ENCODE results near the gene SLC19A1. TPM values are rescaled to one million over a fixed set of nuclear protein-coding genes. Genes with fewer than 3 reads are reported as not detected.
"Not testable (repeated sequence)": the region's sequence is repeated elsewhere in the genome, so short reads cannot be mapped to it uniquely, and the experiment has no call there.

The SLC19A1 gene
- total and polyA plus RNA-seq, 2 donors from 2014 or later: 5.1 to 7.2 TPM

DNA sequence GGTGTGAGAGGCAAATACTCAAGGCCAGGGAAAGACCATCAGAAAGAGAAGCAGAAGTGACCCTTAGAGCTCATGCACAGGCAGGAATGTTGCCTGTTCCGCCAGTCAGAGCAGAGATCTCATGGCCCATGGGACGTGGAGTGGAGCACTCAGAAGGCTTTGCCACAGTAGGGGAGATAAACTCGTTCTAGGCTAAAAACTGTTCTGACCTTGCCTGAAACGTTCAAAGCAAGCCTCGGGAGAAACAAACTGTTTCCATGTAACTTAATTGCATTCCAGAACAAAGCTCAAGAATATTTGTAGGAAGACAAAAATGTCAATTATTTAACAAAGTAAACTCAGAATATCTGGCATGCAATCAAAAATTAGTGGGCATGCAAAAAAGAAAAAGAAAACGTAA lies 20.7 kb upstream of the SLC19A1 start:
- H3K9me3 ChIP-seq (ENCODE audit: control insufficient read depth in 2 of 3, insufficient read depth in 1 of 3, low read length in 3 of 3): no peaks in the 10 kb centered on the region
- DNase-seq (peak in 1 of 5 donors; percentile 8), FAIRE-seq (no peak)
- H3K4me3 ChIP-seq (ENCODE audit: low read length in 3 of 3): no peak overlapping the region
- no peaks in the 10 kb centered on the region for H3K36me3 ChIP-seq (ENCODE audit: control insufficient read depth in 2 of 3, insufficient read depth in 3 of 3, low read length in 3 of 3)
- no peak overlapping the region for H3K27ac ChIP-seq (ENCODE audit: low read depth in 2 of 2, low read length in 2 of 2)
- TF ChIP-seq, protein P1, sequence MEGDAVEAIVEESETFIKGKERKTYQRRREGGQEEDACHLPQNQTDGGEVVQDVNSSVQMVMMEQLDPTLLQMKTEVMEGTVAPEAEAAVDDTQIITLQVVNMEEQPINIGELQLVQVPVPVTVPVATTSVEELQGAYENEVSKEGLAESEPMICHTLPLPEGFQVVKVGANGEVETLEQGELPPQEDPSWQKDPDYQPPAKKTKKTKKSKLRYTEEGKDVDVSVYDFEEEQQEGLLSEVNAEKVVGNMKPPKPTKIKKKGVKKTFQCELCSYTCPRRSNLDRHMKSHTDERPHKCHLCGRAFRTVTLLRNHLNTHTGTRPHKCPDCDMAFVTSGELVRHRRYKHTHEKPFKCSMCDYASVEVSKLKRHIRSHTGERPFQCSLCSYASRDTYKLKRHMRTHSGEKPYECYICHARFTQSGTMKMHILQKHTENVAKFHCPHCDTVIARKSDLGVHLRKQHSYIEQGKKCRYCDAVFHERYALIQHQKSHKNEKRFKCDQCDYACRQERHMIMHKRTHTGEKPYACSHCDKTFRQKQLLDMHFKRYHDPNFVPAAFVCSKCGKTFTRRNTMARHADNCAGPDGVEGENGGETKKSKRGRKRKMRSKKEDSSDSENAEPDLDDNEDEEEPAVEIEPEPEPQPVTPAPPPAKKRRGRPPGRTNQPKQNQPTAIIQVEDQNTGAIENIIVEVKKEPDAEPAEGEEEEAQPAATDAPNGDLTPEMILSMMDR (IDR thresholded peaks at IDR 0.05; ENCODE audit: borderline replicate concordance, extremely low read depth, insufficient read depth): no peak
- no peaks in the 10 kb centered on the region for H3K27me3 ChIP-seq (ENCODE audit: control insufficient read depth, insufficient read depth, low read length)
- no peaks in the 10 kb centered on the region for H3K4me1 ChIP-seq (ENCODE audit: control insufficient read depth in 2 of 3, insufficient read depth in 2 of 3, low read depth in 1 of 3, low read length in 3 of 3)
- intact Hi-C loops (cut with DNase I): no loop called here
- H3K9ac ChIP-seq (ENCODE audit: low read length in 3 of 3): no peak overlapping the region

DNA sequence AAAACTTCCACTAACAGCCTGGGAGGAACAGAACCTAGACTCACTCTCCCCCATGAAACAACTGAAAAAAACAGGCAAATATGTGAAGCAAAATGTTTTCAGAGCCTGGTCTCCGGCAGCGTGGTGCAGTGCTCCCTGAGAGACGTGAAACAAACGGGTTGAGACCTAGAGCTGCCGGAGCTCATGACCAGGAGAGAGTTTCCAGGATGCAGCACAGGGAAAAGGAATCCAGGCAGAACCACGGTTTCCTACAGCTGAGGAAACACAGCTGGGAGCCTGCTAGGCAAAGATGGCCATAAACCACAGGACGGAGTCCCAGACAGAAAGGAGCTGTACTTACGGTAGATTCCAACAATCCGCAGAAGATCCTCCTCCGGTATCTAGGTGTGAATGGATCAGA lies 20.2 kb upstream of the SLC19A1 start:
- Histone ChIP-seq H3K4me1 (ENCODE audit: control insufficient read depth in 2 of 3, insufficient read depth in 2 of 3, low read depth in 1 of 3, low read length in 3 of 3) (no peaks in the 10 kb centered on the region), H3K36me3 (ENCODE audit: control insufficient read depth in 2 of 3, insufficient read depth in 3 of 3, low read length in 3 of 3) (no peaks in the 10 kb centered on the region), H3K27me3 (ENCODE audit: control insufficient read depth, insufficient read depth, low read length) (no peaks in the 10 kb centered on the region), H3K9me3 (ENCODE audit: control insufficient read depth in 2 of 3, insufficient read depth in 1 of 3, low read length in 3 of 3) (no peaks in the 10 kb centered on the region), H3K9ac (ENCODE audit: low read length in 3 of 3) (no peak overlapping the region), H3K27ac (ENCODE audit: low read depth in 2 of 2, low read length in 2 of 2) (no peak overlapping the region), H3K4me3 (ENCODE audit: low read length in 3 of 3) (no peak overlapping the region)
- TF ChIP-seq, protein P1 (IDR thresholded peaks at IDR 0.05; ENCODE audit: borderline replicate concordance, extremely low read depth, insufficient read depth): no peak
- FAIRE-seq: no peak
- DNase-seq: peak in 4 of 5 donors; percentile 40 to 63 (median 52)
- intact Hi-C loops (cut with DNase I): no loop called here

DNA sequence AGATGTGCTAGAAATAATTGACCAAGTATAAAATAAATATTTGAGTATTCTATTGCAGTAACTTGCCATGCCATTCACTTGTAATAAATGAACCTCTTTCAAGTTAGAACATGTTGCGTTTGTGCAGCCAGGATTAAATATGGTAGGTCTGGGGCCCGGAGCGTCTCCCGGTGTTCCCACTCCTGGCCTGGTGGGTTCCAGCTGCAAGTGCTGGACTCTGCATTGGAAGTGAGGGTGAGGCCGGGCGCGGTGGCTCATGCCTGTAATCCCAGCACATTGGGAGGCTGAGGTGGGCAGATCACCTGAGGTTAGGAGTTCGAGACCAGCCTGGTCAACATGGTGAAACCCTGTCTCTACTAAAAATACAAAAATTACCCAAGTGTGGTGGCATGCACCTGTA lies 19.0 kb upstream of the SLC19A1 start:
- FAIRE-seq; intact Hi-C loops (cut with DNase I); H3K36me3 ChIP-seq (ENCODE audit: control insufficient read depth in 2 of 3, insufficient read depth in 3 of 3, low read length in 3 of 3); H3K27ac ChIP-seq (ENCODE audit: low read depth in 2 of 2, low read length in 2 of 2); H3K9ac ChIP-seq (ENCODE audit: low read length in 3 of 3); H3K4me3 ChIP-seq (ENCODE audit: low read length in 3 of 3); H3K4me1 ChIP-seq (ENCODE audit: control insufficient read depth in 2 of 3, insufficient read depth in 2 of 3, low read depth in 1 of 3, low read length in 3 of 3); H3K9me3 ChIP-seq (ENCODE audit: control insufficient read depth in 2 of 3, insufficient read depth in 1 of 3, low read length in 3 of 3); H3K27me3 ChIP-seq (ENCODE audit: control insufficient read depth, insufficient read depth, low read length): not testable (repeated sequence)
- DNase-seq: peak in 1 of 5 donors; percentile 37

DNA sequence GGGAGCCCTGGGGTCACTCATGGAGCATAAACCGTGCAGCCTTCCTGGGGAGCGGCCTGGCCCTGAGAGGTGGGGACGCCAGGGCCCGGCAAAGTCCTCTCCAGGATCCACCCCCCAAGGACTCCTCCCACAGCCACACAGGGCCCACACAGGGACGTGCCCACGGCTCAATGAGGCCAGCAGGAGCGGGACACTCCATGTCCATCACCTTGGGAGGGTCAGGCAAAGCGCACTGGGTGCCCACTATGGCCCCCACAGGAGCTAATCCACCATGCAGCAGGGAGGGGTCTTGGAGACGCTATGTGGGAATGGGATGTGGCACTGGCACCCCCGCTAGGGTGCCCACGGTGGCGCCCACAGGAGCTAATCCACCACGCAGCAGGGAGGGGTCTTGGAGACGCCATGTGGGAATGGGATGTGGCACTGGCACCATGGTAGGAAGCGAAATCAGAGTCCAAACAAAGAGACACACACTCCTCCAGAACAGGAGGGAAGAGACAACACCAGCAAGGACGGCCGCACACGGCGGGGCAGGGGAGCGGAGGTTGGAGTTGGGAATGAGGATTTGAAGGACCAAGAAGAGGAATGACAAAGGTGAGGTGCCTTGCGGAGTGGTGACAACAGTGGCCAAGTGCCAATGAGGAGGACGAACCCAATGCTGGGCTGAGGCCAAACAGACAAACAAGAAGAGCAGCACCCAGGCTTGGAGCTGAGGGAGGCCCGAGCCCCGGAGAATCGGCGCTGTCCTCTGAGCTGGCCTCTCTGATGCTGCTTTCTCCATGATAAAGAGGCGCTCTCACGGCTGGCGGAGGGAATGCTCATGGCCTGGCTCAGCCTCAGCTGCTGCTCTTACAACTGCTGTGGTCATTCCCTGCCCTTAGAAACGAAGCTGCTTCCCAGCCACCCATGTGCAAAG lies 18.1 kb upstream of the SLC19A1 start:
- no peaks in the 10 kb centered on the region for H3K36me3 ChIP-seq (ENCODE audit: control insufficient read depth in 2 of 3, insufficient read depth in 3 of 3, low read length in 3 of 3)
- no peak overlapping the region for H3K27ac ChIP-seq (ENCODE audit: low read depth in 2 of 2, low read length in 2 of 2)
- TF ChIP-seq, protein P1 (IDR thresholded peaks at IDR 0.05; ENCODE audit: borderline replicate concordance, extremely low read depth, insufficient read depth): no peak
- FAIRE-seq: no peak
- DNase-seq: peak in 2 of 5 donors; percentile 40 to 61
- no peak overlapping the region for H3K9ac ChIP-seq (ENCODE audit: low read length in 3 of 3)
- H3K27me3 ChIP-seq (ENCODE audit: control insufficient read depth, insufficient read depth, low read length): no peaks in the 10 kb centered on the region
- intact Hi-C loops (cut with DNase I): no loop called here
- peaks cover 0 to 2% (median 0%) of the 10 kb centered on the region in 3 donors for H3K4me1 ChIP-seq (ENCODE audit: control insufficient read depth in 2 of 3, insufficient read depth in 2 of 3, low read depth in 1 of 3, low read length in 3 of 3)
- H3K9me3 ChIP-seq (ENCODE audit: control insufficient read depth in 2 of 3, insufficient read depth in 1 of 3, low read length in 3 of 3): no peaks in the 10 kb centered on the region
- H3K4me3 ChIP-seq (ENCODE audit: low read length in 3 of 3): no peak overlapping the region

Measured in kidney (tissue), 14 donors.